ENCODE data around the gene ADGB. TPM values are rescaled to one million over a fixed set of nuclear protein-coding genes. Genes with fewer than 3 reads are reported as not detected.
"Not testable (repeated sequence)": the region's sequence is repeated elsewhere in the genome, so short reads cannot be mapped to it uniquely, and the experiment has no call there.

ADGB gene
- polyA plus RNA-seq, 1 donor (not counting 4 experiments of a cell fraction or from before 2014, with no cell fraction given) = not detected

DNA sequence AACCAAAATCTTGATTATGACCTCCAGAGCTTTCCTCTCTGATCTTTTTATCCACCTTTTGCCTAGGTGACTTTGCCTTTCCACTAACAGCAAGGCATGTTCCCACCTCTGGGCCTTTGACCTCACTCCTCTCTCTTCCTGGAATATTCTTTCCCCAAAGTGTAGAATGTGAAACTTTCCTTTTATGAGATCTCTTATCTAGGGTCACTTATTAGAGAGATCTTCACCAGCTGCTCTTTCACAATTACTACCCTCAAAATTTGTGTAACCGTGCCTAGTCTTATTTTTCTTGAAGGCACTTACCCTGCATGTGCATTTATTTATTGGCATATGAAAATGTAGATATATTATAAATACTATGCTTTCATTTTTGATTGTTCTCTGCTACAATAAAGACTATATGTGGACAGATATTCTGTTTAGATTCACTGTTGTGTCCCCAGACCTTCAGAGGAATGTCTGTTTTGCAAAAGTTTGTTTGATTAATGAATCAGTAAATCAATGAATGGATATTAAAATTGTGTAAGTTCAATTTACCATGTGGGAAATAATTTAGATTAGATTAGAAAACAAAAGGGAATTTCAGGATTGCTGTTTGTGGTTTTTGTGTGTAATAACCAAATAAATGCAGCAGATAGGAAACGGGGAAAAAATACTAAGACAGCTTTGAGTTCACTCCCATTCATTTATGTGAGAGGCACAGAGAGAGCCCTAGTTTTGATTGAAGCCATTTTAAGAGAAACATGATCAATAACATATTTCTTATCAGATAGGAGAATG is 207.0 kb downstream of the ADGB start:
- Histone ChIP-seq H3K27ac (ENCODE audit: control insufficient read depth, insufficient read depth, low read length) (no peak overlapping the region), H4K20me1 (ENCODE audit: control insufficient read depth, extremely low read depth, insufficient read depth, low read length) (no peaks in the 10 kb centered on the region), H3K9me1 (ENCODE audit: control insufficient read depth, extremely low read depth, insufficient read depth, low read length) (no peaks in the 10 kb centered on the region), H3K36me3 (ENCODE audit: control insufficient read depth in 2 of 2, extremely low read depth in 1 of 2, insufficient read depth in 2 of 2, low read length in 2 of 2) (no peaks in the 10 kb centered on the region), H3K4me2 (ENCODE audit: control insufficient read depth, extremely low read depth, insufficient read depth, low read depth, low read length) (no peak overlapping the region), H3K27me3 (ENCODE audit: control insufficient read depth, extremely low read depth, insufficient read depth, low read length) (no peaks in the 10 kb centered on the region), H3K9me3 (ENCODE audit: control insufficient read depth, low read depth, low read length) (no peaks in the 10 kb centered on the region), H2AFZ (ENCODE audit: control insufficient read depth, low read length) (no peak overlapping the region), H3K4me3 (ENCODE audit: control insufficient read depth in 2 of 3, extremely low read depth in 1 of 3, insufficient read depth in 2 of 3, low read depth in 1 of 3, low read length in 3 of 3) (no peak overlapping the region), H3K79me2 (ENCODE audit: control insufficient read depth, insufficient read depth, low read length) (no peaks in the 10 kb centered on the region), H3K4me1 (ENCODE audit: control insufficient read depth, extremely low read depth, insufficient read depth, low read length) (no peaks in the 10 kb centered on the region), H3K9ac (ENCODE audit: control insufficient read depth, extremely low read depth, insufficient read depth, low read length) (no peak overlapping the region)
- no peak for TF ChIP-seq CTCF (optimal IDR thresholded peaks at IDR 0.05 in 1 of 3, IDR thresholded peaks at IDR 0.05 in 1 of 3, conservative IDR thresholded peaks at IDR 0.05 in 1 of 3; ENCODE audit: extremely low read depth in 1 of 3, insufficient read depth in 2 of 3, low read length in 3 of 3)
- no peak for TF ChIP-seq EZH2 (IDR thresholded peaks at IDR 0.05; ENCODE audit: low read length)
- no peak for DNase-seq (ENCODE audit: low read depth, low spot score)
- dilution Hi-C loops (cut with MboI; ENCODE audit: extremely low pct_ligation_motif_present, low sequenced_read_pairs) = no loop called here
- FAIRE-seq = no peak

GRCh38 chr6:146809014-146809413 is 210.2 kb downstream of the ADGB start:
- H2AFZ ChIP-seq (ENCODE audit: control insufficient read depth, low read length); H3K27ac ChIP-seq (ENCODE audit: control insufficient read depth, insufficient read depth, low read length); H3K27me3 ChIP-seq (ENCODE audit: control insufficient read depth, extremely low read depth, insufficient read depth, low read length); H3K4me3 ChIP-seq (ENCODE audit: control insufficient read depth in 2 of 3, extremely low read depth in 1 of 3, insufficient read depth in 2 of 3, low read depth in 1 of 3, low read length in 3 of 3); H3K9me1 ChIP-seq (ENCODE audit: control insufficient read depth, extremely low read depth, insufficient read depth, low read length); H3K9ac ChIP-seq (ENCODE audit: control insufficient read depth, extremely low read depth, insufficient read depth, low read length); dilution Hi-C loops (cut with MboI; ENCODE audit: extremely low pct_ligation_motif_present, low sequenced_read_pairs); FAIRE-seq; DNase-seq (ENCODE audit: low read depth, low spot score); H3K36me3 ChIP-seq (ENCODE audit: control insufficient read depth in 2 of 2, extremely low read depth in 1 of 2, insufficient read depth in 2 of 2, low read length in 2 of 2); H3K4me1 ChIP-seq (ENCODE audit: control insufficient read depth, extremely low read depth, insufficient read depth, low read length); H3K9me3 ChIP-seq (ENCODE audit: control insufficient read depth, low read depth, low read length); H3K4me2 ChIP-seq (ENCODE audit: control insufficient read depth, extremely low read depth, insufficient read depth, low read depth, low read length); H3K79me2 ChIP-seq (ENCODE audit: control insufficient read depth, insufficient read depth, low read length); H4K20me1 ChIP-seq (ENCODE audit: control insufficient read depth, extremely low read depth, insufficient read depth, low read length): not testable (repeated sequence)

GRCh38 chr6:146812811-146813321 is 214.1 kb downstream of the ADGB start:
- H3K4me3 ChIP-seq (ENCODE audit: control insufficient read depth in 2 of 3, extremely low read depth in 1 of 3, insufficient read depth in 2 of 3, low read depth in 1 of 3, low read length in 3 of 3); H3K27me3 ChIP-seq (ENCODE audit: control insufficient read depth, extremely low read depth, insufficient read depth, low read length); H3K4me1 ChIP-seq (ENCODE audit: control insufficient read depth, extremely low read depth, insufficient read depth, low read length); dilution Hi-C loops (cut with MboI; ENCODE audit: extremely low pct_ligation_motif_present, low sequenced_read_pairs); DNase-seq (ENCODE audit: low read depth, low spot score); H3K79me2 ChIP-seq (ENCODE audit: control insufficient read depth, insufficient read depth, low read length); H3K36me3 ChIP-seq (ENCODE audit: control insufficient read depth in 2 of 2, extremely low read depth in 1 of 2, insufficient read depth in 2 of 2, low read length in 2 of 2); H3K27ac ChIP-seq (ENCODE audit: control insufficient read depth, insufficient read depth, low read length); H4K20me1 ChIP-seq (ENCODE audit: control insufficient read depth, extremely low read depth, insufficient read depth, low read length); H3K4me2 ChIP-seq (ENCODE audit: control insufficient read depth, extremely low read depth, insufficient read depth, low read depth, low read length); H3K9me1 ChIP-seq (ENCODE audit: control insufficient read depth, extremely low read depth, insufficient read depth, low read length); H2AFZ ChIP-seq (ENCODE audit: control insufficient read depth, low read length); H3K9ac ChIP-seq (ENCODE audit: control insufficient read depth, extremely low read depth, insufficient read depth, low read length); H3K9me3 ChIP-seq (ENCODE audit: control insufficient read depth, low read depth, low read length): not testable (repeated sequence)
- peak; percentile 20 for FAIRE-seq

All from keratinocyte (primary cell).